ENCODE data around the gene MRPL38. TPM values are rescaled to one million over a fixed set of nuclear protein-coding genes. Genes with fewer than 3 reads are reported as not detected.
A peak's percentile ranks its signal among the peaks of the same experiment; 100 is the strongest.

MRPL38 gene
- total RNA-seq, 1 donor from 2014 or later: 85.5 TPM

- ATAC-seq (no peak), DNase-seq (peak; percentile 64)
- Histone ChIP-seq H3K36me3 (peaks cover 45% of the 10 kb centered on the region), H3K9me3 (no peaks in the 10 kb centered on the region), H3K27ac (no peak overlapping the region), H3K4me3 (no peak overlapping the region), H3K27me3 (no peaks in the 10 kb centered on the region), H3K4me1 (peaks cover 13% of the 10 kb centered on the region)
- intact Hi-C loops (cut with DNase I): no loop called here
- TF ChIP-seq CTCF (IDR thresholded peaks at IDR 0.05): no peak
Measured at GRCh38 chr17:75894049-75894733, 10.5 kb downstream of the MRPL38 start.

GRCh38 chr17:75893305-75894048, 11.2 kb downstream of the MRPL38 start:
- intact Hi-C loops (cut with DNase I): no loop called here
- DNase-seq: no peak
- H3K27me3 ChIP-seq: no peaks in the 10 kb centered on the region
- H3K4me1 ChIP-seq: peaks cover 13% of the 10 kb centered on the region
- no peak overlapping the region for H3K4me3 ChIP-seq
- no peak overlapping the region for H3K27ac ChIP-seq
- no peak for ATAC-seq
- H3K9me3 ChIP-seq: no peaks in the 10 kb centered on the region
- H3K36me3 ChIP-seq: peaks cover 38% of the 10 kb centered on the region
- TF ChIP-seq CTCF (IDR thresholded peaks at IDR 0.05): no peak

GRCh38 chr17:75892556-75893224, 12.0 kb downstream of the MRPL38 start:
- intact Hi-C loops (cut with DNase I): no loop called here
- Histone ChIP-seq H3K27me3 (no peaks in the 10 kb centered on the region), H3K4me3 (no peak overlapping the region), H3K9me3 (no peaks in the 10 kb centered on the region), H3K4me1 (peaks cover 13% of the 10 kb centered on the region), H3K27ac (no peak overlapping the region), H3K36me3 (peaks cover 30% of the 10 kb centered on the region)
- no peak for TF ChIP-seq CTCF (IDR thresholded peaks at IDR 0.05)
- no peak for ATAC-seq
- DNase-seq: peak; percentile 62

GRCh38 chr17:75891605-75892555, 12.8 kb downstream of the MRPL38 start:
- H3K27me3 ChIP-seq: no peaks in the 10 kb centered on the region
- ATAC-seq: no peak
- H3K4me3 ChIP-seq: no peak overlapping the region
- TF ChIP-seq CTCF (IDR thresholded peaks at IDR 0.05): no peak
- H3K9me3 ChIP-seq: no peaks in the 10 kb centered on the region
- H3K4me1 ChIP-seq: peaks cover 13% of the 10 kb centered on the region
- DNase-seq: peak; percentile 64
- intact Hi-C loops (cut with DNase I): no loop called here
- no peak overlapping the region for H3K27ac ChIP-seq
- peaks cover 30% of the 10 kb centered on the region for H3K36me3 ChIP-seq

- DNase-seq: peak; percentile 63
- no peak for TF ChIP-seq CTCF (IDR thresholded peaks at IDR 0.05)
- H3K9me3 ChIP-seq: no peaks in the 10 kb centered on the region
- intact Hi-C loops (cut with DNase I): no loop called here
- H3K4me1 ChIP-seq: peaks cover 13% of the 10 kb centered on the region
- H3K4me3 ChIP-seq: no peak overlapping the region
- H3K36me3 ChIP-seq: peaks cover 30% of the 10 kb centered on the region
- ATAC-seq: no peak
- no peaks in the 10 kb centered on the region for H3K27me3 ChIP-seq
- no peak overlapping the region for H3K27ac ChIP-seq
Measured at GRCh38 chr17:75891022-75891604, 13.6 kb downstream of the MRPL38 start.
